Loucy (cell line): ENCODE data around the gene CENPT.

Source experiments
- H2AFZ ChIP-seq: fragments of 200-600 bp; sonication (generic); 2 replicates; pipeline ENCODE4 v1.6.0; 2016; ENCODE audit warnings: antibody characterized with exemption, mild to moderate bottlenecking, low read length, moderate library complexity
- H3F3A ChIP-seq: fragments of 200-600 bp; 2 replicates; pipeline ENCODE4 v1.6.0; 2016; ENCODE audit warnings: antibody characterized with exemption, low read depth, mild to moderate bottlenecking
- H3K27me3 ChIP-seq: fragments of 200-600 bp; sonication (generic); 2 replicates; pipeline ENCODE4 v1.6.1; 2014; ENCODE audit warnings: low read length, mild to moderate bottlenecking; ENCODE audit not compliant: insufficient read depth, poor library complexity, severe bottlenecking
- H3K36me3 ChIP-seq: fragments of 200-600 bp; sonication (generic); 2 replicates; pipeline ENCODE4 v1.6.1; 2016; ENCODE audit warnings: low read length; ENCODE audit not compliant: insufficient read depth
- H3K4me1 ChIP-seq: fragments of 200-600 bp; sonication (generic); 2 replicates; pipeline ENCODE4 v1.5.1; 2014; ENCODE audit warnings: low read length, mild to moderate bottlenecking; ENCODE audit not compliant: insufficient read depth, poor library complexity, severe bottlenecking
- H3K4me2 ChIP-seq: fragments of 200-600 bp; sonication (generic); 2 replicates; pipeline ENCODE4 v1.6.0; 2014; ENCODE audit warnings: antibody characterized with exemption, low read length, low read depth, mild to moderate bottlenecking; ENCODE audit not compliant: poor library complexity, severe bottlenecking
- H3K4me3 ChIP-seq: fragments of 200-600 bp; sonication (generic); 2 replicates; pipeline ENCODE4 v1.5.1; 2014; ENCODE audit warnings: low read length, mild to moderate bottlenecking, mixed read lengths; ENCODE audit not compliant: poor library complexity, severe bottlenecking
- H3K79me2 ChIP-seq: fragments of 200-600 bp; sonication (generic); 2 replicates; pipeline ENCODE4 v1.6.1; 2014; ENCODE audit warnings: low read length; ENCODE audit not compliant: insufficient read depth
- H3K9ac ChIP-seq: fragments of 200-600 bp; sonication (generic); 2 replicates; pipeline ENCODE4 v1.6.0; 2014; ENCODE audit warnings: mild to moderate bottlenecking, low read depth, low read length, moderate library complexity; ENCODE audit not compliant: poor library complexity, severe bottlenecking
- H3K9me2 ChIP-seq: fragments of 200-600 bp; sonication (generic); replicated peaks from 2 replicates; pipeline ENCODE4 v1.6.1; 2016; ENCODE audit warnings: low read depth, low read length, mixed read lengths
- H3K9me3 ChIP-seq: fragments of 200-600 bp; sonication (generic); 2 replicates; pipeline ENCODE4 v1.6.1; 2014; ENCODE audit warnings: mild to moderate bottlenecking, antibody characterized with exemption, low read length, low read depth; ENCODE audit not compliant: insufficient read depth
- H4K20me1 ChIP-seq: fragments of 200-600 bp; sonication (generic); 2 replicates; pipeline ENCODE4 v1.6.0; 2014; ENCODE audit warnings: antibody characterized with exemption, low read length, mild to moderate bottlenecking; ENCODE audit not compliant: insufficient read depth, poor library complexity, severe bottlenecking
- EZH2phosphoT487 ChIP-seq: fragments of 200-600 bp; IDR thresholded peaks from 2 replicates; pipeline ENCODE4 v1.6.1; 2018; ENCODE audit warnings: antibody characterized with exemption, mild to moderate bottlenecking, moderate library complexity, borderline replicate concordance
- TF ChIP-seq, protein P1 (sequence below): fragments of 200-600 bp; sonication (generic); conservative IDR thresholded peaks from 2 replicates; pipeline ENCODE4 v1.5.1; 2014; ENCODE audit warnings: mild to moderate bottlenecking, antibody characterized with exemption, low read length

CENPT gene

DNA sequence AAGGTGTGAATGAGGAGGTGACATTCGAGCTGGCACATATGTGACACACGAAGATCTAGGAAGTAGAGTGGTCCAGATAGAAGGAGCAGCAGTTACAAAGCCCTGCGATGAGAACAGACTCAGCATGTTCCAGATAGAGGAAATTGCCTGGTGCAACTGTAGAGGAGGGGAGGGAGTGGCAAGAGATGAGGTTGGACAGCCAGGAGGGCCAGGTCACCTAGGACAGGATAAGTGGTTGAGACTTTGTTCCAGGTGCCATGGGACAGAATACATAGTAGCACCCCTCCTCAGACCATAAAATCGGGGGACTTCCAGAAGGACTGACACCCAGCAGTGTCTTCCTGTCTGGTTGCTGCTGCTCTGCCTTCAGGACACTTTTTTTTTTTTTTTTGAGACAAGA, 11.0 kb upstream of the CENPT start:
- Histone ChIP-seq H3K36me3 (peaks cover 22% of the 10 kb centered on the region; the same call in 1 of the 2 replicates), H3K4me2 (no peak overlapping the region)

GRCh38 chr16:67857547-67858233, 10.2 kb upstream of the CENPT start:
- no peaks in the 10 kb centered on the region for H3K9me2 ChIP-seq
- no peak overlapping the region for H3K9ac ChIP-seq
- no peaks in the 10 kb centered on the region for H3K27me3 ChIP-seq
- no peak for TF ChIP-seq EZH2phosphoT487
- TF ChIP-seq, protein P1, sequence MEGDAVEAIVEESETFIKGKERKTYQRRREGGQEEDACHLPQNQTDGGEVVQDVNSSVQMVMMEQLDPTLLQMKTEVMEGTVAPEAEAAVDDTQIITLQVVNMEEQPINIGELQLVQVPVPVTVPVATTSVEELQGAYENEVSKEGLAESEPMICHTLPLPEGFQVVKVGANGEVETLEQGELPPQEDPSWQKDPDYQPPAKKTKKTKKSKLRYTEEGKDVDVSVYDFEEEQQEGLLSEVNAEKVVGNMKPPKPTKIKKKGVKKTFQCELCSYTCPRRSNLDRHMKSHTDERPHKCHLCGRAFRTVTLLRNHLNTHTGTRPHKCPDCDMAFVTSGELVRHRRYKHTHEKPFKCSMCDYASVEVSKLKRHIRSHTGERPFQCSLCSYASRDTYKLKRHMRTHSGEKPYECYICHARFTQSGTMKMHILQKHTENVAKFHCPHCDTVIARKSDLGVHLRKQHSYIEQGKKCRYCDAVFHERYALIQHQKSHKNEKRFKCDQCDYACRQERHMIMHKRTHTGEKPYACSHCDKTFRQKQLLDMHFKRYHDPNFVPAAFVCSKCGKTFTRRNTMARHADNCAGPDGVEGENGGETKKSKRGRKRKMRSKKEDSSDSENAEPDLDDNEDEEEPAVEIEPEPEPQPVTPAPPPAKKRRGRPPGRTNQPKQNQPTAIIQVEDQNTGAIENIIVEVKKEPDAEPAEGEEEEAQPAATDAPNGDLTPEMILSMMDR: no peak
- peaks cover 97% of the 10 kb centered on the region for H3K79me2 ChIP-seq
- peaks cover 22% of the 10 kb centered on the region; the same call in 1 of the 2 replicates for H3K36me3 ChIP-seq
- peaks cover 42% of the 10 kb centered on the region for H4K20me1 ChIP-seq
- no peak overlapping the region for H3K4me2 ChIP-seq
- H3K4me3 ChIP-seq: no peak overlapping the region
- H2AFZ ChIP-seq: no peak overlapping the region
- no peaks in the 10 kb centered on the region for H3F3A ChIP-seq
- H3K9me3 ChIP-seq: no peaks in the 10 kb centered on the region
- peaks cover 11% of the 10 kb centered on the region for H3K4me1 ChIP-seq

More for the DNA sequence above, 11.0 kb upstream of the CENPT start:
- no peak overlapping the region for H3K9ac ChIP-seq
- no peak overlapping the region for H2AFZ ChIP-seq
- no peak overlapping the region for H3K4me3 ChIP-seq
- no peaks in the 10 kb centered on the region for H3K27me3 ChIP-seq
- no peaks in the 10 kb centered on the region for H3K9me3 ChIP-seq
- H3K4me1 ChIP-seq: peaks cover 11% of the 10 kb centered on the region
- H3K9me2 ChIP-seq: no peaks in the 10 kb centered on the region
- no peak for TF ChIP-seq EZH2phosphoT487
- TF ChIP-seq, protein P1: no peak
- no peaks in the 10 kb centered on the region for H3F3A ChIP-seq
- H3K79me2 ChIP-seq: peaks cover 96% of the 10 kb centered on the region
- peaks cover 42% of the 10 kb centered on the region for H4K20me1 ChIP-seq

DNA sequence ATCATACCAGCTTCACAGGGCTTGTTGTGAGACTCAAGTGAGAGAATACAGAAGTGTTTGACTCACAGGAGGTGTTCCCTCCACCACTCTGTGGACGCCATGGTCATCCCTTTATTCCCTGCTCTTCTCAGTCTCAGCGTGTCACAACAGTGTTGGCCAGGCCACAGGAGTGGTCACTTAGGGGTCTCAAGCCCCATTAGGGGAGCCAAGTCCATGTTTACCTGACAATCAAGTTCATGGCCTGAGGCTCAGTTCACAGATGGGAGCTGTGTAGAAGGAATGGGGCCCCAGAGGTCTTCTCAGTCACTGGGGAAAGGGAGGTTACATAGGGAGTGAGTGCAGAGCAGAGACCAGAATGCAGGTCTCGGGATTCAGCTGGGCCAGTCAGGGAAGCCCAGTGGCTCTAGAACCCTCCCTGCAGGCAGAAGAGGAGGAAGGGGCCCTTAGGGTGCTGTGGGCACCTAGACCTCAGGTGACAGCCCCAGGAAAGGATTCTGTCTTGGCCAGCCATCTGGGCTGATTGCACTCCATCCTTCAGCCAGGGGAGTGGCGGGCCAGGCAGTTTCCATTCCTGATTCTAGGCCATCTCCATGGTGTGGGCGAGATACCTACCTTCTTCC, 9.5 kb upstream of the CENPT start:
- H3K4me3 ChIP-seq: no peak overlapping the region
- H3K36me3 ChIP-seq: peaks cover 21% of the 10 kb centered on the region; the same call in 1 of the 2 replicates
- H2AFZ ChIP-seq: no peak overlapping the region
- H3K4me1 ChIP-seq: peaks cover 11% of the 10 kb centered on the region
- H3K27me3 ChIP-seq: no peaks in the 10 kb centered on the region
- TF ChIP-seq, protein P1: no peak
- no peak for TF ChIP-seq EZH2phosphoT487
- H3K79me2 ChIP-seq: peaks cover 94% of the 10 kb centered on the region
- no peaks in the 10 kb centered on the region for H3K9me3 ChIP-seq
- H3K9ac ChIP-seq: no peak overlapping the region
- H3K4me2 ChIP-seq: no peak overlapping the region
- H4K20me1 ChIP-seq: peaks cover 42% of the 10 kb centered on the region
- H3K9me2 ChIP-seq: no peaks in the 10 kb centered on the region
- H3F3A ChIP-seq: no peaks in the 10 kb centered on the region
